GM12801 (cell line): ENCODE measurements around the gene SPTBN1.

Experiments used
- CTCF ChIP-seq: IDR thresholded peaks from one replicate; pipeline ENCODE4 v1.5.1; 2011; ENCODE audit warnings: control low read depth; ENCODE audit not compliant: insufficient read length; ENCODE audit errors: extremely low read depth

SPTBN1 gene

GRCh38 chr2:54680397-54681041 is 224.4 kb downstream of the SPTBN1 start:
- no peak for TF ChIP-seq CTCF

- no peak for TF ChIP-seq CTCF
These were observed 225.3 kb downstream of the SPTBN1 start for GRCh38 chr2:54681416-54681815.

GRCh38 chr2:54683596-54683995 is 227.5 kb downstream of the SPTBN1 start:
- TF ChIP-seq CTCF: no peak

GRCh38 chr2:54685263-54685775 is 229.2 kb downstream of the SPTBN1 start:
- TF ChIP-seq CTCF: no peak

GRCh38 chr2:54687595-54688152 is 231.5 kb downstream of the SPTBN1 start:
- TF ChIP-seq CTCF: no peak

GRCh38 chr2:54691445-54692135 is 235.5 kb downstream of the SPTBN1 start:
- TF ChIP-seq CTCF: no peak

GRCh38 chr2:54692556-54692955 is 236.4 kb downstream of the SPTBN1 start:
- no peak for TF ChIP-seq CTCF
